ENCODE results near the gene EQTN. TPM values are rescaled to one million over a fixed set of nuclear protein-coding genes. Genes with fewer than 3 reads are reported as not detected.

The EQTN gene
- total and polyA plus RNA-seq, 2 of the 8 experiments (the other 6 are each of a cell fraction or from before 2014, with no cell fraction given) = 0.23 TPM; not detected in 1

DNA sequence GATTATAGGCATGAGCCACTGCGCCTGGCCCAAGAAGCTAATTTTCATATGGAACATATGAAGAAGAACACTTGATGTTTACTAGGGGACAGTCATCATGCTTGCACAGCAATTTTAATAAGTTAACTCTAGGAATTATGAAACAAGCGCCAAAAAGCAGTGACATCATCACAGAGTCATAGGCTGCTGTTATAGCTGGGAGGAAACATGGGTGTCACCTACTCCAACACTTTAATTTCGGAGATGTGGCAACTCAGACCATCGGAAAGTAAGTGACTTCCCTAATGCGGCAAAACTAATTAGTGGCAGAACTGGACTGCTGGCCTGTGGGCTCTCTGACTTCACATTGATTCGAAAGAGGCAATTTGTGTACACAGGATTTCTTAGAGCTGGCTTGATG lies 38.1 kb upstream of the EQTN start (continued):
- TF ChIP-seq, protein P1, sequence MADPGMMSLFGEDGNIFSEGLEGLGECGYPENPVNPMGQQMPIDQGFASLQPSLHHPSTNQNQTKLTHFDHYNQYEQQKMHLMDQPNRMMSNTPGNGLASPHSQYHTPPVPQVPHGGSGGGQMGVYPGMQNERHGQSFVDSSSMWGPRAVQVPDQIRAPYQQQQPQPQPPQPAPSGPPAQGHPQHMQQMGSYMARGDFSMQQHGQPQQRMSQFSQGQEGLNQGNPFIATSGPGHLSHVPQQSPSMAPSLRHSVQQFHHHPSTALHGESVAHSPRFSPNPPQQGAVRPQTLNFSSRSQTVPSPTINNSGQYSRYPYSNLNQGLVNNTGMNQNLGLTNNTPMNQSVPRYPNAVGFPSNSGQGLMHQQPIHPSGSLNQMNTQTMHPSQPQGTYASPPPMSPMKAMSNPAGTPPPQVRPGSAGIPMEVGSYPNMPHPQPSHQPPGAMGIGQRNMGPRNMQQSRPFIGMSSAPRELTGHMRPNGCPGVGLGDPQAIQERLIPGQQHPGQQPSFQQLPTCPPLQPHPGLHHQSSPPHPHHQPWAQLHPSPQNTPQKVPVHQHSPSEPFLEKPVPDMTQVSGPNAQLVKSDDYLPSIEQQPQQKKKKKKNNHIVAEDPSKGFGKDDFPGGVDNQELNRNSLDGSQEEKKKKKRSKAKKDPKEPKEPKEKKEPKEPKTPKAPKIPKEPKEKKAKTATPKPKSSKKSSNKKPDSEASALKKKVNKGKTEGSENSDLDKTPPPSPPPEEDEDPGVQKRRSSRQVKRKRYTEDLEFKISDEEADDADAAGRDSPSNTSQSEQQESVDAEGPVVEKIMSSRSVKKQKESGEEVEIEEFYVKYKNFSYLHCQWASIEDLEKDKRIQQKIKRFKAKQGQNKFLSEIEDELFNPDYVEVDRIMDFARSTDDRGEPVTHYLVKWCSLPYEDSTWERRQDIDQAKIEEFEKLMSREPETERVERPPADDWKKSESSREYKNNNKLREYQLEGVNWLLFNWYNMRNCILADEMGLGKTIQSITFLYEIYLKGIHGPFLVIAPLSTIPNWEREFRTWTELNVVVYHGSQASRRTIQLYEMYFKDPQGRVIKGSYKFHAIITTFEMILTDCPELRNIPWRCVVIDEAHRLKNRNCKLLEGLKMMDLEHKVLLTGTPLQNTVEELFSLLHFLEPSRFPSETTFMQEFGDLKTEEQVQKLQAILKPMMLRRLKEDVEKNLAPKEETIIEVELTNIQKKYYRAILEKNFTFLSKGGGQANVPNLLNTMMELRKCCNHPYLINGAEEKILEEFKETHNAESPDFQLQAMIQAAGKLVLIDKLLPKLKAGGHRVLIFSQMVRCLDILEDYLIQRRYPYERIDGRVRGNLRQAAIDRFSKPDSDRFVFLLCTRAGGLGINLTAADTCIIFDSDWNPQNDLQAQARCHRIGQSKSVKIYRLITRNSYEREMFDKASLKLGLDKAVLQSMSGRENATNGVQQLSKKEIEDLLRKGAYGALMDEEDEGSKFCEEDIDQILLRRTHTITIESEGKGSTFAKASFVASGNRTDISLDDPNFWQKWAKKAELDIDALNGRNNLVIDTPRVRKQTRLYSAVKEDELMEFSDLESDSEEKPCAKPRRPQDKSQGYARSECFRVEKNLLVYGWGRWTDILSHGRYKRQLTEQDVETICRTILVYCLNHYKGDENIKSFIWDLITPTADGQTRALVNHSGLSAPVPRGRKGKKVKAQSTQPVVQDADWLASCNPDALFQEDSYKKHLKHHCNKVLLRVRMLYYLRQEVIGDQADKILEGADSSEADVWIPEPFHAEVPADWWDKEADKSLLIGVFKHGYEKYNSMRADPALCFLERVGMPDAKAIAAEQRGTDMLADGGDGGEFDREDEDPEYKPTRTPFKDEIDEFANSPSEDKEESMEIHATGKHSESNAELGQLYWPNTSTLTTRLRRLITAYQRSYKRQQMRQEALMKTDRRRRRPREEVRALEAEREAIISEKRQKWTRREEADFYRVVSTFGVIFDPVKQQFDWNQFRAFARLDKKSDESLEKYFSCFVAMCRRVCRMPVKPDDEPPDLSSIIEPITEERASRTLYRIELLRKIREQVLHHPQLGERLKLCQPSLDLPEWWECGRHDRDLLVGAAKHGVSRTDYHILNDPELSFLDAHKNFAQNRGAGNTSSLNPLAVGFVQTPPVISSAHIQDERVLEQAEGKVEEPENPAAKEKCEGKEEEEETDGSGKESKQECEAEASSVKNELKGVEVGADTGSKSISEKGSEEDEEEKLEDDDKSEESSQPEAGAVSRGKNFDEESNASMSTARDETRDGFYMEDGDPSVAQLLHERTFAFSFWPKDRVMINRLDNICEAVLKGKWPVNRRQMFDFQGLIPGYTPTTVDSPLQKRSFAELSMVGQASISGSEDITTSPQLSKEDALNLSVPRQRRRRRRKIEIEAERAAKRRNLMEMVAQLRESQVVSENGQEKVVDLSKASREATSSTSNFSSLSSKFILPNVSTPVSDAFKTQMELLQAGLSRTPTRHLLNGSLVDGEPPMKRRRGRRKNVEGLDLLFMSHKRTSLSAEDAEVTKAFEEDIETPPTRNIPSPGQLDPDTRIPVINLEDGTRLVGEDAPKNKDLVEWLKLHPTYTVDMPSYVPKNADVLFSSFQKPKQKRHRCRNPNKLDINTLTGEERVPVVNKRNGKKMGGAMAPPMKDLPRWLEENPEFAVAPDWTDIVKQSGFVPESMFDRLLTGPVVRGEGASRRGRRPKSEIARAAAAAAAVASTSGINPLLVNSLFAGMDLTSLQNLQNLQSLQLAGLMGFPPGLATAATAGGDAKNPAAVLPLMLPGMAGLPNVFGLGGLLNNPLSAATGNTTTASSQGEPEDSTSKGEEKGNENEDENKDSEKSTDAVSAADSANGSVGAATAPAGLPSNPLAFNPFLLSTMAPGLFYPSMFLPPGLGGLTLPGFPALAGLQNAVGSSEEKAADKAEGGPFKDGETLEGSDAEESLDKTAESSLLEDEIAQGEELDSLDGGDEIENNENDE (IDR thresholded peaks at IDR 0.05; ENCODE audit: insufficient replicate concordance, low read length) = no peak
- no peak for TF ChIP-seq SIN3A (conservative IDR thresholded peaks at IDR 0.05 in 1 of 2, IDR thresholded peaks at IDR 0.05 in 1 of 2; ENCODE audit: low read depth in 1 of 2, low read length in 2 of 2)
- TF ChIP-seq CHD1 (IDR thresholded peaks at IDR 0.05; ENCODE audit: low read depth, low read length) = no peak
- no peak for TF ChIP-seq NANOG (IDR thresholded peaks at IDR 0.05; ENCODE audit: insufficient read depth, low read depth, low read length, poor library complexity, severe bottlenecking)
- no peak for TF ChIP-seq ASH2L (IDR thresholded peaks at IDR 0.05; ENCODE audit: low read length)
- TF ChIP-seq, protein P2, sequence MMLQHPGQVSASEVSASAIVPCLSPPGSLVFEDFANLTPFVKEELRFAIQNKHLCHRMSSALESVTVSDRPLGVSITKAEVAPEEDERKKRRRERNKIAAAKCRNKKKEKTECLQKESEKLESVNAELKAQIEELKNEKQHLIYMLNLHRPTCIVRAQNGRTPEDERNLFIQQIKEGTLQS (IDR thresholded peaks at IDR 0.05; ENCODE audit: insufficient read depth, low read depth, low read length) = no peak
- TF ChIP-seq SP2 (IDR thresholded peaks at IDR 0.05; ENCODE audit: low read length) = no peak
- TF ChIP-seq GABPA (IDR thresholded peaks at IDR 0.05; ENCODE audit: borderline replicate concordance, insufficient read depth, low read length) = no peak
- no peak for TF ChIP-seq YY1 (IDR thresholded peaks at IDR 0.05; ENCODE audit: low read depth, low read length)
- TF ChIP-seq SIRT6 (IDR thresholded peaks at IDR 0.05; ENCODE audit: low read length) = no peak
- TF ChIP-seq BRCA1 (IDR thresholded peaks at IDR 0.05; ENCODE audit: low read depth, low read length) = no peak

All from H1 (cell line).